ENCODE data around the gene ARHGAP26. TPM values are rescaled to one million over a fixed set of nuclear protein-coding genes. Genes with fewer than 3 reads are reported as not detected.
"Not testable (repeated sequence)": the region's sequence is repeated elsewhere in the genome, so short reads cannot be mapped to it uniquely, and the experiment has no call there.

ARHGAP26 gene
- total RNA-seq, 1 experiment from 2014 or later, result 5.9 TPM

DNA sequence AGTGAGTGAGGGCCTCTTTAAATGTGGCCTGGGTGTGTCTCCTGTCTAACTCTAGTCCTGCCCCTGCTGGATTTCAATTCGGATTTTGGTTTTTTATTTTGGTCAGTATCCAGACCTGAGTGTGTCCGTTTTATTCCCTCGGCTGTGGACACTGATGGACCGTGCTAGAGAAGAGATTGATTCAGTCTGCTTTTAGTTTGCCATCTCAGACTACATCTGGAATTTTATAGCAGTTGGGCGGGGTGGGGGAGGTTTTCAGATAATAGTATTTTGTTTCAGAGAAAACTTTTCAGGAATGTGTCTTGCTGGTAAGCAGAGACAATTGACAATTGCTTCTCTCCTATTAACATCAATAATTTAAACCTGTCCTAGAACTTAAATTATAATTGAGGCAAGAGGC is 308.1 kb downstream of the ARHGAP26 start:
- Histone ChIP-seq H3K36me3 (replicated peaks; ENCODE audit: control insufficient read depth, insufficient read depth, low read length) (no peaks in the 10 kb centered on the region), H3K4me3 (ENCODE audit: insufficient read depth, low read depth, low read length) (no peak overlapping the region)
- DNase-seq, result no peak

DNA sequence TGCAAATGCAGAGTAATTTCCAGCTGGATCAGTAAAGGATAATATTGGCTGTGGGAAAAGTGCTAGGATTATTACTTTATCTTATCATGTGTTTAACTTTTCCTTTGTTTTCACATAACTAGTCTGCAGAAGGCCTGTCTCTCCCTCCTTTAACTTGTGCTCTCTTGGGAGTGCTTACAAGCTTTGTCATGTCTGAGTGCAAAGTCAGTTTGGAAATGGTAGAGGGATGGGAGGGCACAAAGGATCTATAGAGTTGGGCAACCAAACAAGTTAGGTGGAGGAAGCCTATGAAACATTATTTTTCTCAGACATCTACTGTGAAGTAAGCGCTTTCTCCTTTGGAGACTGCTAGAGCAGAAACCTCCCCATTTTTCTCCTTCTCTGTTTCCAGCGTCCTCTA is 308.8 kb downstream of the ARHGAP26 start:
- Histone ChIP-seq H3K4me3 (ENCODE audit: insufficient read depth, low read depth, low read length) (no peak overlapping the region), H3K36me3 (replicated peaks; ENCODE audit: control insufficient read depth, insufficient read depth, low read length) (no peaks in the 10 kb centered on the region), H3K27me3 (ENCODE audit: control insufficient read depth, insufficient read depth, low read length) (no peaks in the 10 kb centered on the region)
- no peak for DNase-seq

More for the DNA sequence above, 308.1 kb downstream of the ARHGAP26 start:
- H3K27me3 ChIP-seq (ENCODE audit: control insufficient read depth, insufficient read depth, low read length), result no peaks in the 10 kb centered on the region

DNA sequence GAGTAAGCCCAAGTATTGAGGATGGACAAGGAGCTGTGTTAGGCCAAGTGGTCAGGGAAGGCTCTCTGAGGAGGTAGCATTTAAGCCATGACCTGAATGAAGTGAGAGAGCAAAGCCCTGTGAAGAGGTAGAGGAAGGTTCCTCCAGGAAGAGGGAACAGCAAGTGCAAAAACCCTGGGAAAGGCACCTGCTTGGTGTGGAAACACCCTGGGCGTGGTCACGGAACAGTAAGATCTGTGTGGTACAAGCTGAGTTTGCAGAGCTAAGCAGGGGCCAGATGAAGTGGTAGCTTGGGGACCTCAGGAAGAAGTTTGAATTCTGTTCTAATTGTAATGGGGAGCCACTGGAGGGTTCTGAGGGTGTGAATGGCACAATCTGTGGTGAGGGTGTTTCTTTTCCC is 310.2 kb downstream of the ARHGAP26 start:
- DNase-seq, result no peak
- Histone ChIP-seq H3K27me3 (ENCODE audit: control insufficient read depth, insufficient read depth, low read length) (no peaks in the 10 kb centered on the region), H3K4me3 (ENCODE audit: insufficient read depth, low read depth, low read length) (no peak overlapping the region), H3K36me3 (replicated peaks; ENCODE audit: control insufficient read depth, insufficient read depth, low read length) (no peaks in the 10 kb centered on the region)

DNA sequence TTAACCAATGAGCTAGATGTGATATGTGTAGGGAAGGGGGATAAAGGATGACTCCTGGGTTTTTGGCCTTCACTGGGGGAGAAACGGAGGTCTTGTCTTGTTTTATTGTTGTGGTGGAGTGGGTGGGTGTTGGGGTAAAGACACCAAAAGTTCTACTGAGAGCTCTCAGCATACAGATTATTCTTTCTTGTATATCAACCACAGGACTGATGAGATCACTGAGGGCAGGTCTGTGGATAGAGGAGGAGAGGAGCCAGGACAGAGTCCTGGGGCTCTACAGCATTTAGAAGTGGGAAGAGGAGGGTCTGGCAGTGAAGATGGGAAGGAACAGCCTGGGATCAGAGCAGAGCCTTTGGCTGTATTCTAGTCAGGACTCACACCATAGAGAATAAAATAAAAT is 310.8 kb downstream of the ARHGAP26 start:
- no peak overlapping the region for H3K4me3 ChIP-seq (ENCODE audit: insufficient read depth, low read depth, low read length)
- DNase-seq, result no peak
- H3K27me3 ChIP-seq (ENCODE audit: control insufficient read depth, insufficient read depth, low read length), result no peaks in the 10 kb centered on the region
- no peaks in the 10 kb centered on the region for H3K36me3 ChIP-seq (replicated peaks; ENCODE audit: control insufficient read depth, insufficient read depth, low read length)

DNA sequence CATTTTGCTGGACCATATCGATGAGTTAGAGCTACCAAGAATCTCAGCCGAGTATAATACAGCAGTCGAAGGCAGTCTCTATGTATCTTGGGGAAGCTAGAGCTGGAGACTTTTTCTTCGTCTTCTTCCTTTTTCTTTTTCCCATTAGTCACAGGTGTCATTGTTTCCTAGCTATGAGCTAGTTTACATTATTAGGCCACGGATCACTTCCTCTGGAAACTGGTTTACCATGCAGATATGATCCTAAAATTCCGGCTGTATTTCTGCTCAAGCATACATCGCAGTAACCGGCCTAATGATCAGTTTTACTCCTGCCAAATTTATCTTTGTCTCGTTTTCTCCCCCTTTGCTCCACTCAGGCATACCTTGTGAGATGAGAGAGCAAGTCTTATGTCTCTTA is 312.8 kb downstream of the ARHGAP26 start:
- no peak for DNase-seq
- Histone ChIP-seq H3K27me3 (ENCODE audit: control insufficient read depth, insufficient read depth, low read length) (no peaks in the 10 kb centered on the region), H3K36me3 (replicated peaks; ENCODE audit: control insufficient read depth, insufficient read depth, low read length) (no peaks in the 10 kb centered on the region), H3K4me3 (ENCODE audit: insufficient read depth, low read depth, low read length) (no peak overlapping the region)

DNA sequence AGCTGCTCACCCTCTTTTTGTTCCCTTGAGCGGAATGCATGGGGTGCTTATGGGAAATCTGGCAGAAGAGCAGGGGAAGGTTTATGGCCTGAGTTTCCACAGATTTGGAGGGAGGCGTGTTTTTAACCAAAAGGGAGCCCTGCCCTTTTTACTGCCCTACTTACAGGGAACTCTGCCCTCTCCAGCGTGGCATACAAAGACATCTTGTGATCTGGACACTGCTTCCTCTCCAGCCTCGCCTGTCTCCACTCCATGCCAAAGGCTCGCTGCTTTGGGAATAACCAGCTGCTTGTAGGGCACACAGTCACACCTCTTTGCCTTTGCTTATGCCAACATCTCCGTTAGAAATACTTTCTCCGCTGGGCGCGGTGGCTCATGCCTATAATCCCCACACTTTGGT is 314.2 kb downstream of the ARHGAP26 start:
- DNase-seq, result no peak
- Histone ChIP-seq H3K36me3 (replicated peaks; ENCODE audit: control insufficient read depth, insufficient read depth, low read length) (no peaks in the 10 kb centered on the region), H3K27me3 (ENCODE audit: control insufficient read depth, insufficient read depth, low read length) (no peaks in the 10 kb centered on the region), H3K4me3 (ENCODE audit: insufficient read depth, low read depth, low read length) (no peak overlapping the region)

DNA sequence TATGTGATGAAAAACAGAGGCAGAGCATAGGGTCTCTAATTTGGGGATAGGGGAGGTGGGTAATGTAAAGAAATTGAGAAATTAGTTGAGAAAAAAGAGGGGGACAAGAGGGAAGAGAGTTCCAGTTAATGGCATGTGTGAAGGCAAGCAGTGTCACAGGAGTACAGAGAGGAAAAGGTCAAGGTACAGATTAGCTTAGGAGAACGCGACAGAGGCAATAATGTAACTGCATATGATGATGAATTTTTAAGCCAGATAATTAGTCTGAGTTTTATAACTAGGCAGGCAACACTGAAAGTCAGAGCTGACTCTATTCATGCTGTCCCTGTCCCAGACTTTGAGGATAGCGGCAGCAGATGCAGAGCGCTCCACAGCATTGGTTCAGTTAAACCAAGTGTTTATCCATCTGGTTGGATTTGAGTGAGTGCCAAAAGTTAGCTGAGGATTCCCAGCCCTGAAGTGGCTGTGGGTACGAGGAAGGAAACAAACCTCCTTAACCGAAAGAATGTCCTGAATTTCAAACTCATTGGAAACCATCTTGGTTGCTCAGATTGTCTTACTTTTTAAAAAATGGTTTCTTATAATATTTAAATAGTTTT is 315.2 kb downstream of the ARHGAP26 start:
- DNase-seq, result no peak
- H3K4me3 ChIP-seq (ENCODE audit: insufficient read depth, low read depth, low read length), result no peak overlapping the region
- H3K27me3 ChIP-seq (ENCODE audit: control insufficient read depth, insufficient read depth, low read length), result no peaks in the 10 kb centered on the region
- no peaks in the 10 kb centered on the region for H3K36me3 ChIP-seq (replicated peaks; ENCODE audit: control insufficient read depth, insufficient read depth, low read length)

DNA sequence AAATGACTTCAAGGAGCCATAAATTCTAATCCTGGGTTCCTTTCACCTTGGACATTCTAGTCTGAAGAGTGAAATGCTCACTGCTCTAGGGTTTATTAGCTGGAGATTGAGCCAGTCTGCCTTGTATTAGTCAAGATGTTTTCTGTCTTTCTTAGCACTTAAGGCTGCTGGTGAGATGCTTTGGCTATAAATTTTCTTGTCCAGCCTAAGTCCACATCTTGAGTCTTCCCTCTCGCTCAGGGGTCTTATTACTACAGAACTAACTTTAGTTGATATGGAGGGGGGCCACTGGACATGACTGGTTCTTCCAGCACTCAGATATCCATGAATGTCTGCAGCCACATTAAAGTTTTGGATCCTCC is 316.4 kb downstream of the ARHGAP26 start:
- no peaks in the 10 kb centered on the region for H3K27me3 ChIP-seq (ENCODE audit: control insufficient read depth, insufficient read depth, low read length)
- H3K36me3 ChIP-seq (replicated peaks; ENCODE audit: control insufficient read depth, insufficient read depth, low read length), result no peaks in the 10 kb centered on the region
- no peak for DNase-seq
- H3K4me3 ChIP-seq (ENCODE audit: insufficient read depth, low read depth, low read length), result no peak overlapping the region

DNA sequence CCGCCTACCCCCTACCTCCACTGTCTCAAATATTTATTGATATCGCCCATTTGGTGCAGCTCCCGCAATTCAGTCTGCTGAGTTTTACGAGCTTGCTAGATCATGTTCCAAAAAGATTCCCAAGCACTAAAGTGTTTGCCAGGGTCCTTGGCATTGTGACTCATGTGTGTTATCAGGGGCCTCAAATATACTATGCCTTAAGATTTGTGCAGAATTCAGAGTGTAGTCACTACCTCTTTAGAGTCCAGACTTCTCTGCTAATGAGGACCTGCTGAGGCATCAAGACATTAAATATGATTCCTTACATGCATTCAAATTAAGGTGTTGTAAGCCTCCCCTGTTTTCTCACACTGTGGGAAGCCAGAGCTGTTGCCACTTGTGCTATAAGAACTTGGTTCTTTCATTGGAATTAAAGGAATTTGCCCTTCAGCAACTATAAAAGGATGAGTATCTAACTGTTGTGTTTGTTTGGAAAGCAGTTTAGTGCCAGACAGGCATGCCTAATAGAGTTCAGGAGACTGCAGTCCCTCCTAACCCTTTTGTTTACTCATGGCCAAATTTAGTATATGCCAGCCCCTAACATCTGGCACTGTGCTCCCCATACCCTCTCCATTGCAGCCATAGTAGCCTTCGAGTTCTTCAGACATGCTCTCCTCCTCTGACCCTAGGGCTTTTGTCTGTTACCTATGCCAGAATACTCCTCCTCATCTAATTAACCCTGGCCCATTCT is 316.9 kb downstream of the ARHGAP26 start:
- no peak overlapping the region for H3K4me3 ChIP-seq (ENCODE audit: insufficient read depth, low read depth, low read length)
- no peak for DNase-seq
- no peaks in the 10 kb centered on the region for H3K27me3 ChIP-seq (ENCODE audit: control insufficient read depth, insufficient read depth, low read length)
- H3K36me3 ChIP-seq (replicated peaks; ENCODE audit: control insufficient read depth, insufficient read depth, low read length), result no peaks in the 10 kb centered on the region

DNA sequence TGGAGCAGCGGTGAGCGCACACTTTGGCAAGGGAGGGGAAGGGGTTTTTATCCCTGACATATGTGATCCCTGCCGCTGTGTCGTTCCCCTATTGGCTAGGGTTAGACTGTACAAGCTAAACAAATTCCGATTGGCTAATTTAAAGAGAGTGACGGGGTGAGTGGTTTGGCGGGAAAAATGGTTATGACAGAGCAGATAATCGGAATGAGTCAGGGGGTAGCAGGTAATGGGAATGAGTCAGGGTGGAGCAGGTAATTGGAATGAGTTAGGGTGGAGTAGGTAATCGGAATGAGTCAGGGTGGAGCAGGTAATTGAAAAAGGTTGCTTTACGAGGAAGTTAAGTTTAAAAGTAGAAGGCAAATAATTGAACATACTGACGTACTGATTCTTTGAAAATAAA is 318.5 kb downstream of the ARHGAP26 start:
- not testable (repeated sequence) for H3K4me3 ChIP-seq (ENCODE audit: insufficient read depth, low read depth, low read length); H3K36me3 ChIP-seq (replicated peaks; ENCODE audit: control insufficient read depth, insufficient read depth, low read length); H3K27me3 ChIP-seq (ENCODE audit: control insufficient read depth, insufficient read depth, low read length); DNase-seq

DNA sequence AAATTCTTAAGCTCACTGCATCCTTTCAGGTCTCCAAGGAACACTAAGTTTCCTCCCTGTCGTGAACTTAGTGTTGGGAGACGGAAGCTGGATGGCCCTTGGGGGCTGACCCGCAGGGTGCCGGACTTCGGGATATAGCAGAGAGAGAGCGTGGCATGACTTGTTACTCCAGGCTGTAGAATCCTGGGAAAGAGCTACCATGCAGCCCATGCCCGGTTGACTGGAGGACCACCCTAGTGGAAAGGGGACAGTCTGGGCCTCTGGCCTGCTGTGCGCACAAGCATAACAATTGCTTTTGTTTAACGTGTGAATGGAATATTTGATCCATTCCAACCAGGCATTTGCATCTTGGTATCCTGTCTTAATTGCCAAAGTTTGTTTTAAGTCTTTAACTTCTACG is 319.9 kb downstream of the ARHGAP26 start:
- DNase-seq; H3K4me3 ChIP-seq (ENCODE audit: insufficient read depth, low read depth, low read length); H3K27me3 ChIP-seq (ENCODE audit: control insufficient read depth, insufficient read depth, low read length); H3K36me3 ChIP-seq (replicated peaks; ENCODE audit: control insufficient read depth, insufficient read depth, low read length): not testable (repeated sequence)

DNA sequence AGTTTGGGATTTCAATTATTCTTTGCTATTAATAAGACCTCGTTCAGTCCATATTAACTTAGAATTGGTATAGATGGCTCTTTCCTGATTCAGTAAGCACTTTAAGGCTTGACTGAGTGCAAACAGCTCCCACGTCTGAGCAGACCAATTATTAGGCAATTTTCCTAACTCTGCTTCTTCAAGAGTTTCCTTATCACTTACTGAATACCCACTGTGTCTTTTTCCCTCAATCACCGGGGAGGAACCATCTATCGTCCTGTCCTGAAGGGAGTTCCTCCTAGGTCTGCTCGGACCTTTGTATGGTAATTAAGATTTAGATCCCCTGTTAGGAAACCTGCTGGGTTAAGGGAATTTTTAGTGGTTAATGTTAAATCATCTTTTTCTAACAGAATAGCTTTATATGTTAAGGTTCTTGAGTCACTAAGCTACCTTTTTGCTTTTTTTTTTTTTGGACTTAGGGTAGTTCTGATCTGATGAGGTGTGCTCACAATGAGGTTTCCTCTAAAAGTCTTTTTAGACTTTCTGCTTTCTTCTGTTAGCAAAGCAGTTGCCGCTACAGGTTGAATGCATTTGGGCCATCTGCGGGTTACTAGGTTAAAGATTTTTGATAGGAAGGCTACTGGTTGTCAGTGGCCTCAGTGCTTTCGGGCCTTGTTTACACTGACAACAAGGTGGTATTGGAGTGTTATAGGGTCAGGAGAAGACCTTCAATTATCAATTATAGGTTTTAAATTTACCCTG is 322.7 kb downstream of the ARHGAP26 start:
- not testable (repeated sequence) for H3K36me3 ChIP-seq (replicated peaks; ENCODE audit: control insufficient read depth, insufficient read depth, low read length); H3K27me3 ChIP-seq (ENCODE audit: control insufficient read depth, insufficient read depth, low read length); H3K4me3 ChIP-seq (ENCODE audit: insufficient read depth, low read depth, low read length); DNase-seq

DNA sequence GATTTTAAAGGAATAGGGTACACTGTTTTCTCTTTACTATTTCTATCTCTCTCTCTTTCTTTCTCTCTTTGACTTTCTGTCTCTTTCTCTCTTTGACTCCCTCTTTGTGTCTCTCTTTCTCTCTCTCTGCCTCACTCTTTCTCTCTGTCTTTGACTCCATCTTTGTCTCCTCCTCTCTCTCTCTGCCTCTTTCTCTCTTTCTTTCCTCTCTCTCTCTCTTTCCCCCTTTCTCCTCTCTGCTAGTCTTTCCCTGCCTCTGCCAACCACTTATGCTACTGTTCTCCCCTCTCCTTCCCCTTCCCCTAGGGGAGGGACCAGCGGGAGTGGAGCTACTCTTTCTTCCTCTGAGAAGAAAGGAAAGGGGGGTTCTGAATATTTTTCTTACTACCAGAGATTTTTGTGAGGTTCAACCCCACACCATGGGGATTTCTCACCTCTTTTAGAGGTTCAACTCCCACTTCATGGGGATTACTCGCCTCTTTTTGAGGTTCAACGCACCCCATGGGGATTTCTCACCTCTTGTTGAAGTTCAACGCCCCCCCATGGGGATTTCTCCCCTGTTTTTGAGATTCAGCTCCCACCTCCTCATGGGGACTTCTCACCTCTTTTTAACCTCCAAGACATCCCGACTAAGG is 323.4 kb downstream of the ARHGAP26 start:
- Histone ChIP-seq H3K4me3 (ENCODE audit: insufficient read depth, low read depth, low read length) (peak overlapping the region; percentile 19; the same call in 1 of the 2 replicates), H3K27me3 (ENCODE audit: control insufficient read depth, insufficient read depth, low read length) (no peaks in the 10 kb centered on the region), H3K36me3 (replicated peaks; ENCODE audit: control insufficient read depth, insufficient read depth, low read length) (no peaks in the 10 kb centered on the region)
- no peak for DNase-seq

DNA sequence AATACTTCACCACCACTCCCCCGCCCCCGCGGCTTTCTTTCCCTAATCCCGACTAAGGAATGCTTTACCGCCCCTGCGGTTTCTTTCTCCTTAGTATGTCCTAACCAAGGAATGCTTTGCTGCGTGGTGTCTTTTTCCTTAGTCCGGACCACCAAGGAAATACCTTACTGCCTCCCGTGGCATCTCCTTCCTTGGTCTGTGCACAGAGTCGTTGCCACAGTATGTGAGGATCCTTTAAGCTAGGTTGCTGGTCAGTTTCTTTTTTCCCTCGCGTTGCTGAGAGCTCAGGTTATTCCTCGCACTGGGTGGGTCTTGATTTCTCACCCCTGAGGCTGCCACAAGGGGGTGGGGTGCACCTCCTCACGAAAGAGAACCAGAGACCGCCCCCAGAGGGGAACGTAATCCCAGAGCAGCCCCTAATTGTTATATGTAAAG is 323.9 kb downstream of the ARHGAP26 start:
- no peaks in the 10 kb centered on the region for H3K27me3 ChIP-seq (ENCODE audit: control insufficient read depth, insufficient read depth, low read length)
- no peaks in the 10 kb centered on the region for H3K36me3 ChIP-seq (replicated peaks; ENCODE audit: control insufficient read depth, insufficient read depth, low read length)
- peak; percentile 59 for DNase-seq
- H3K4me3 ChIP-seq (ENCODE audit: insufficient read depth, low read depth, low read length), result peak overlapping the region; percentile 19; the same call in 1 of the 2 replicates

DNA sequence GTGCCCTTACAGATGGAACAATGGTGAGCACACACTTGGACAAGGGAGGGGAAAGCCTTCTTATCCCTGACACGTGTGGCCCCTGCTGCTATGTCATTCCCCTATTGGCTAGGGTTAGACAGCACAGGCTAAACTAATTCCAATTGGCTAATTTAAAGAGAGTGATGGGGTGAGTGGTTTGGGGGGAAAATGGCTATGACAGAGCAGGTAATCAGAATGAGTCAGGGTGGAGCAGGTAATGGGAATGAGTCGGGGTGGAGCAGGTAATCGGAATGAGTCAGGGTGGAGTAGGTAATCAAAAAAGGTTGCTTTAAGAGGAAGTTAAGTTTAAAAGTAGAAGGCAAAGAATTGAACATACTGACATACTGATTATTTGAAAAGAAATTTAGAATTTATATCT is 324.4 kb downstream of the ARHGAP26 start:
- H3K27me3 ChIP-seq (ENCODE audit: control insufficient read depth, insufficient read depth, low read length); H3K4me3 ChIP-seq (ENCODE audit: insufficient read depth, low read depth, low read length); DNase-seq; H3K36me3 ChIP-seq (replicated peaks; ENCODE audit: control insufficient read depth, insufficient read depth, low read length): not testable (repeated sequence)

Data from H7 (cell line).